ENCODE data around the gene FNDC10.

FNDC10 gene

DNA sequence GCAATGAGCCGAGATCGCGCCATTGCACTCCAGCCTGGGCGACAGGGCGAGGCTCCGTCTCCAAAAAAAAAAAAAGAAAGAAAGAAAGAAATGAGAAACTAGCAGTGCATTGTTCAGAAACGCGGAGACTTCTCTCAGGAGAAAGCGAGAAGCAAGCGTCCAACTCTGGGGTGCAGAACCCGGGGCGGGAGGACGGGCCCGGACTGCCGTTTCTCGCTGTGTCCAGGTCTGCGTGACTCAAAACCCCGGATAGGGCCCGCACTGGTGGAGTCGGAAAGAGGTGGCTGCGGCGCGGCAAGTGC is 15.0 kb upstream of the FNDC10 start:
- H3K4me3 ChIP-seq (ENCODE audit: low read depth, low read length, poor library complexity, severe bottlenecking) = peak overlapping the region; percentile 89
- H3K27ac ChIP-seq (ENCODE audit: low read depth, low read length, poor library complexity, severe bottlenecking) = no peak overlapping the region
- H2AFZ ChIP-seq (ENCODE audit: low read length) = no peak overlapping the region
- H3K79me2 ChIP-seq (ENCODE audit: insufficient read depth, low read length) = no peaks in the 10 kb centered on the region
- H4K20me1 ChIP-seq (ENCODE audit: insufficient read depth, low read length) = no peaks in the 10 kb centered on the region
- H3F3A ChIP-seq (ENCODE audit: insufficient read depth, low read length) = no peaks in the 10 kb centered on the region
- TF ChIP-seq, protein P1, sequence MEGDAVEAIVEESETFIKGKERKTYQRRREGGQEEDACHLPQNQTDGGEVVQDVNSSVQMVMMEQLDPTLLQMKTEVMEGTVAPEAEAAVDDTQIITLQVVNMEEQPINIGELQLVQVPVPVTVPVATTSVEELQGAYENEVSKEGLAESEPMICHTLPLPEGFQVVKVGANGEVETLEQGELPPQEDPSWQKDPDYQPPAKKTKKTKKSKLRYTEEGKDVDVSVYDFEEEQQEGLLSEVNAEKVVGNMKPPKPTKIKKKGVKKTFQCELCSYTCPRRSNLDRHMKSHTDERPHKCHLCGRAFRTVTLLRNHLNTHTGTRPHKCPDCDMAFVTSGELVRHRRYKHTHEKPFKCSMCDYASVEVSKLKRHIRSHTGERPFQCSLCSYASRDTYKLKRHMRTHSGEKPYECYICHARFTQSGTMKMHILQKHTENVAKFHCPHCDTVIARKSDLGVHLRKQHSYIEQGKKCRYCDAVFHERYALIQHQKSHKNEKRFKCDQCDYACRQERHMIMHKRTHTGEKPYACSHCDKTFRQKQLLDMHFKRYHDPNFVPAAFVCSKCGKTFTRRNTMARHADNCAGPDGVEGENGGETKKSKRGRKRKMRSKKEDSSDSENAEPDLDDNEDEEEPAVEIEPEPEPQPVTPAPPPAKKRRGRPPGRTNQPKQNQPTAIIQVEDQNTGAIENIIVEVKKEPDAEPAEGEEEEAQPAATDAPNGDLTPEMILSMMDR (IDR thresholded peaks at IDR 0.05; ENCODE audit: low read length) = no peak
- TF ChIP-seq EZH2 (IDR thresholded peaks at IDR 0.05; ENCODE audit: borderline replicate concordance, low read length) = no peak
- H3K4me2 ChIP-seq (ENCODE audit: low read length) = peak overlapping the region; percentile 66
- H3K4me1 ChIP-seq (ENCODE audit: insufficient read depth, low read length, severe bottlenecking) = peaks cover 25% of the 10 kb centered on the region
- no peaks in the 10 kb centered on the region; the same call in 1 of the 2 replicates for H3K36me3 ChIP-seq (ENCODE audit: insufficient read depth, low read length)
- H3K9me2 ChIP-seq (ENCODE audit: low read depth, low read length) = no peaks in the 10 kb centered on the region
- peak overlapping the region; percentile 53 for H3K9ac ChIP-seq (ENCODE audit: low read length)
- H3K27me3 ChIP-seq (ENCODE audit: insufficient read depth, low read length) = no peaks in the 10 kb centered on the region
- H3K9me3 ChIP-seq (ENCODE audit: low read length) = no peaks in the 10 kb centered on the region

DNA sequence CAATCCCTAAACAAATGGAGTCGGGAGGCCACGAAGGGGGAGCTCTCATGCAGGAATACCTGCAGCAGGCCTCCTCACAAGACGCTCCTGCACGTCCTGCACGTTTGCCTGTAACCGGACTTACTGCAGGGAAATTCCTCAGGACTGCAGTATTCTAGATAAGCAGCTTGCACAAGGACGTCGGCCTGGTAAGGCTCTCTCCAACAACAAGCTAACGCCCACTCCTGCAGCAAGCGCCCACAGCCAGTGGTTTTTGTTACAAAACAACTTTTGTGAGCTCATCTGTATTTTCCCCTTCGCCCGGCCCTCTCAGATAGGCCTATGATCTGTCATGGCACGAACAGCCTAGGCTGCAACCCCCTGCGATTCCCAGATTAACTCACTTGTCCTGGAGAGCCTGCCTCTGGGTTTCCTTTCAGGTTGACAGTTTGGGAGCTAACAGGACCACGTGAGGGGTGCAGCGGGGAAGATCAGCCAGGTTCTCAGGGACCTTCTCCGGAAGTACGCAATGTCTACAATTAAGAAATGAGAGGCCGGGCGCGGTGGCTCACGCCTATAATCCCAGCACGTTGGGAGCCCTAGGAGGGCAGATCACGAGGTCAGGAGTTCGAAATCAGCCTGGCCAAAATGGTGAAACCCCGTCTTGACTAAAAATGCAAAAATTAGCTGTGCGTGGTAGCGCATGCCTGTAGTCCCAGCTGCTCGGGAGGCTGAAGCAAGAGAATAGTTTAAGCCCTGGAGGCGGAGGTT is 14.4 kb upstream of the FNDC10 start:
- Histone ChIP-seq H4K20me1 (ENCODE audit: insufficient read depth, low read length) (no peaks in the 10 kb centered on the region), H3K4me3 (ENCODE audit: low read depth, low read length, poor library complexity, severe bottlenecking) (peak overlapping the region; percentile 89), H3F3A (ENCODE audit: insufficient read depth, low read length) (no peaks in the 10 kb centered on the region), H3K9me3 (ENCODE audit: low read length) (no peaks in the 10 kb centered on the region), H3K9ac (ENCODE audit: low read length) (peak overlapping the region; percentile 53), H3K27me3 (ENCODE audit: insufficient read depth, low read length) (no peaks in the 10 kb centered on the region), H3K4me2 (ENCODE audit: low read length) (peak overlapping the region; percentile 66), H3K27ac (ENCODE audit: low read depth, low read length, poor library complexity, severe bottlenecking) (no peak overlapping the region), H2AFZ (ENCODE audit: low read length) (no peak overlapping the region), H3K36me3 (ENCODE audit: insufficient read depth, low read length) (no peaks in the 10 kb centered on the region; the same call in 1 of the 2 replicates), H3K79me2 (ENCODE audit: insufficient read depth, low read length) (no peaks in the 10 kb centered on the region), H3K9me2 (ENCODE audit: low read depth, low read length) (no peaks in the 10 kb centered on the region), H3K4me1 (ENCODE audit: insufficient read depth, low read length, severe bottlenecking) (peaks cover 29% of the 10 kb centered on the region)
- TF ChIP-seq, protein P1 (IDR thresholded peaks at IDR 0.05; ENCODE audit: low read length) = no peak
- no peak for TF ChIP-seq EZH2 (IDR thresholded peaks at IDR 0.05; ENCODE audit: borderline replicate concordance, low read length)

DNA sequence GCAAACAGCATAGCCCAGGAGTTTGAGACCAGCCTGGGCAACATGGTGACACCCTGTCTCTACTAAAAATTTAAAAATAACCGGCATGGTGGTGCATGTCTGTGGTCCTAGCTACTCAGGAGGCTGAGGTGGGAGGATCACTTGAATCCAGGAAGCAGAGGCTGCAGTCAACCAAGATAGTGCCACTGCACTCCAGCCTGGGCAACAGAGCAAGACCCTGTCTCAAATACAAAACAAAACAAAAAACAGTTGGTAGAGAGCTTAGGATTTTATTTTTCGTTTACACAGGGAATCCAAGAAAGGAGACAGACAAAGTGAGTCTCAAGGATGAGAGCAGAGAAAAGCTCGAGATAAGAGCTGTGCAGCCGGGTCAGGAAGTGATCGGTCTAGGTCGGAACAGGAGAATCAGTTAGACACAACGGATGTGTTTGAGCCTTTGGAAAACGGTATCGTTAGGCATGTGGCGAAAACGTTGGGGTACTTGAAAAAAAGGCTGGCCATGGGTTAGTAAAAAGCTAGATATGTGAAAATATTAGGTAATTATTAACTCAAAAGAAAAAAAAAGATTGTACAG is 13.7 kb upstream of the FNDC10 start:
- Histone ChIP-seq H3K4me3 (ENCODE audit: low read depth, low read length, poor library complexity, severe bottlenecking) (peak overlapping the region; percentile 89), H3K9ac (ENCODE audit: low read length) (no peak overlapping the region), H3K9me3 (ENCODE audit: low read length) (no peaks in the 10 kb centered on the region), H3K27me3 (ENCODE audit: insufficient read depth, low read length) (no peaks in the 10 kb centered on the region), H3K36me3 (ENCODE audit: insufficient read depth, low read length) (no peaks in the 10 kb centered on the region; the same call in 1 of the 2 replicates), H4K20me1 (ENCODE audit: insufficient read depth, low read length) (no peaks in the 10 kb centered on the region), H3K4me2 (ENCODE audit: low read length) (peak overlapping the region; percentile 66), H3K4me1 (ENCODE audit: insufficient read depth, low read length, severe bottlenecking) (peaks cover 29% of the 10 kb centered on the region), H3F3A (ENCODE audit: insufficient read depth, low read length) (no peaks in the 10 kb centered on the region), H3K9me2 (ENCODE audit: low read depth, low read length) (no peaks in the 10 kb centered on the region), H2AFZ (ENCODE audit: low read length) (no peak overlapping the region), H3K79me2 (ENCODE audit: insufficient read depth, low read length) (no peaks in the 10 kb centered on the region), H3K27ac (ENCODE audit: low read depth, low read length, poor library complexity, severe bottlenecking) (no peak overlapping the region)
- TF ChIP-seq EZH2 (IDR thresholded peaks at IDR 0.05; ENCODE audit: borderline replicate concordance, low read length) = no peak
- TF ChIP-seq, protein P1 (IDR thresholded peaks at IDR 0.05; ENCODE audit: low read length) = no peak

Measured in OCI-LY1 (cell line).